PC-9 (cell line): ENCODE data around the gene PCBP2.
"Not testable (repeated sequence)": the region's sequence is repeated elsewhere in the genome, so short reads cannot be mapped to it uniquely, and the experiment has no call there.

Source experiments
- EZH2 ChIP-seq: fragments of 200-600 bp; sonication (generic); IDR thresholded peaks from 2 replicates; pipeline ENCODE4 v1.8.0; 2017; ENCODE audit warnings: antibody characterized with exemption, low read depth
- TF ChIP-seq, protein P1 (sequence below): fragments of 200-600 bp; sonication (generic); conservative IDR thresholded peaks from 2 replicates; pipeline ENCODE4 v1.6.1; 2017; ENCODE audit warnings: mixed run types, antibody characterized with exemption, mild to moderate bottlenecking, moderate library complexity

DNA sequence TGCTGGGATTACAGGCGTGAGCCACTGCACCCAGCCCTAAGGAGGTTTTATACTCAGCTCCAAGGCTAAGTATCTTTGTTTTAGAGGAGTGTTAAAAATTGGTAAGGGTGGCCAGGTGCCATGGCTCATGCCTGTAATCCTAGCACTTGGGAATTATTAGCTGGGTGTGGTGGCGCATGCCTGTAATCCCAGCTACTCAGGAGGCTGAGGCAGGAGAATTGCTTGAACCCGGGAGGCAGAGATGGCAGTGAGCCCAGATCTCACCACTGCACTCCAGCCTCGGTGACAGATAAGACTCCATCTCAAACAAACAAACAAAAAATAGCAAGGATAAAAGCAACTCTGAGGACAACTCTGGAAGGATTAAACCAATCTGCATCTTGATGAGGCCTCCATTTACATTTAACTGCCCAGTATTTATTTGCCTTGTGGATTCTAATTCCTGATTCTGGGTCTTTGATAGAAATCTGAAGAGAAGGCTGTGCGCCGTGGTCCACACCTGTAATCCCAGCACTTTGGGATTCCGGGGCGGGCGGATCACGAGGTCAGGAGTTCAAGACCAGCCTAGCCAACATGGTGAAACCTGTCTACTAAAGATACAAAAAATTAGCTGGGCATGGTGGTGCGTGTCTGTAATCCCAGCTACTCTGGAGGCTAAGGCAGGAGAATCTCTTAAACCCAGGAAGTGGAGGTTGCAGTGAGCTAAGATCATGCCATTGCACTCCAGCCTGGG is 7.1 kb upstream of the PCBP2 start:
- TF ChIP-seq, protein P1, sequence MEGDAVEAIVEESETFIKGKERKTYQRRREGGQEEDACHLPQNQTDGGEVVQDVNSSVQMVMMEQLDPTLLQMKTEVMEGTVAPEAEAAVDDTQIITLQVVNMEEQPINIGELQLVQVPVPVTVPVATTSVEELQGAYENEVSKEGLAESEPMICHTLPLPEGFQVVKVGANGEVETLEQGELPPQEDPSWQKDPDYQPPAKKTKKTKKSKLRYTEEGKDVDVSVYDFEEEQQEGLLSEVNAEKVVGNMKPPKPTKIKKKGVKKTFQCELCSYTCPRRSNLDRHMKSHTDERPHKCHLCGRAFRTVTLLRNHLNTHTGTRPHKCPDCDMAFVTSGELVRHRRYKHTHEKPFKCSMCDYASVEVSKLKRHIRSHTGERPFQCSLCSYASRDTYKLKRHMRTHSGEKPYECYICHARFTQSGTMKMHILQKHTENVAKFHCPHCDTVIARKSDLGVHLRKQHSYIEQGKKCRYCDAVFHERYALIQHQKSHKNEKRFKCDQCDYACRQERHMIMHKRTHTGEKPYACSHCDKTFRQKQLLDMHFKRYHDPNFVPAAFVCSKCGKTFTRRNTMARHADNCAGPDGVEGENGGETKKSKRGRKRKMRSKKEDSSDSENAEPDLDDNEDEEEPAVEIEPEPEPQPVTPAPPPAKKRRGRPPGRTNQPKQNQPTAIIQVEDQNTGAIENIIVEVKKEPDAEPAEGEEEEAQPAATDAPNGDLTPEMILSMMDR: not testable (repeated sequence)
- TF ChIP-seq EZH2: not testable (repeated sequence)
